K562 (cell line): ENCODE measurements around the gene CDH16. TPM values are rescaled to one million over a fixed set of nuclear protein-coding genes. Genes with fewer than 3 reads are reported as not detected.
A peak's percentile ranks its signal among the peaks of the same experiment; 100 is the strongest.

Experiments
- ATAC-seq: fragments of 200-7000 bp; cut with Tn5 transposase; 3 replicates; pipeline ENCODE4 v1.9.1; 2020; ENCODE audit warnings: moderate library complexity
- BruUV-seq: library from RNA; stranded (reverse); fragments of 400-500 nt; replicated peaks from 2 replicates; lab custom pipeline; 2021; lab: Mats Ljungman, UMichigan
- CTCF ChIA-PET: fragments of 300-600 bp; formaldehyde crosslinking; extraction: SDS; loops from one replicate; lab custom pipeline; 2021; ENCODE audit warnings: low intra/inter-chr PET ratio; lab: Yijun Ruan, JAX
- POLR2A ChIA-PET: fragments of 300-600, 350-650 bp; sonication (Branson Sonifier 250); formaldehyde crosslinking; extraction: SDS; loops from one replicate; lab custom pipeline; 2021; ENCODE audit warnings: antibody characterized with exemption, inconsistent platforms; lab: Yijun Ruan, JAX
- DNase-seq, 4 experiments: peaks; one replicate each; pipeline versions ENCODE4 v3.0.0 to v3.0.0-alpha.2; 2011 to 2018; ENCODE audit warnings: low spot score in 3 of 4, mixed read lengths in 3 of 4; ENCODE audit errors: extremely low read depth in 1 of 4
- FAIRE-seq: peaks from 2 replicates; lab custom pipeline; 2011; peaks lifted over from hg19 to GRCh38; lab: Jason Lieb, UNC
- H2AFZ ChIP-seq: 2 replicates; pipeline ENCODE4 v1.6.0; 2011; ENCODE audit warnings: low read depth, low read length, control low read depth, inconsistent platforms
- H3K27ac ChIP-seq: fragments of 200-600 bp; 3 replicates; pipeline ENCODE4 v1.8.0; 2011; ENCODE audit warnings: low read depth, mild to moderate bottlenecking, control low read depth, inconsistent platforms, low read length, moderate library complexity, mixed read lengths; ENCODE audit errors: extremely low read depth
- H3K27me3 ChIP-seq, 2 experiments: fragments of 300-600 bp in 1 of 2; 2 replicates in 1 of 2; 3 replicates in 1 of 2; pipeline versions ENCODE4 v1.6.0 to v1.8.0; 2011; ENCODE audit warnings: inconsistent platforms in 2 of 2, low read length in 2 of 2, mild to moderate bottlenecking in 1 of 2, mixed read lengths in 1 of 2, moderate library complexity in 1 of 2; ENCODE audit not compliant: control insufficient read depth in 2 of 2, insufficient read depth in 2 of 2
- H3K36me3 ChIP-seq: fragments of 300-600 bp; 3 replicates; pipeline ENCODE4 v1.8.0; 2011; ENCODE audit warnings: mild to moderate bottlenecking, low read length, inconsistent platforms; ENCODE audit not compliant: control insufficient read depth, insufficient read depth
- H3K4me1 ChIP-seq, 2 experiments: fragments of 200-600 bp in 1 of 2; replicated peaks in 1 of 2; 2 replicates in 1 of 2; 3 replicates in 1 of 2; pipeline versions ENCODE4 v1.5.1 to v1.8.0; 2011; ENCODE audit warnings: inconsistent platforms in 2 of 2, low read length in 2 of 2, mild to moderate bottlenecking in 1 of 2, mixed read lengths in 1 of 2, moderate library complexity in 1 of 2; ENCODE audit not compliant: control insufficient read depth in 2 of 2, insufficient read depth in 2 of 2
- H3K4me2 ChIP-seq: 2 replicates; pipeline ENCODE4 v1.6.1; 2011; ENCODE audit warnings: low read length, control low read depth, inconsistent platforms, mixed read lengths; ENCODE audit not compliant: insufficient read depth
- H3K4me3 ChIP-seq: fragments of 200-600 bp; sonication (generic), shearing (Covaris generic); 2 replicates; pipeline ENCODE4 v1.5.1; 2016; ENCODE audit warnings: control low read depth, inconsistent platforms
- H3K79me2 ChIP-seq: fragments of 200-600 bp; 3 replicates; pipeline ENCODE4 v1.8.0; 2011; ENCODE audit warnings: low read length, inconsistent platforms; ENCODE audit not compliant: control insufficient read depth, insufficient read depth
- H3K9ac ChIP-seq, 2 experiments: 2 replicates each; pipeline versions ENCODE4 v1.6.0 to v1.6.1; 2011; ENCODE audit warnings: low read depth in 2 of 2, low read length in 2 of 2, control low read depth in 1 of 2, inconsistent platforms in 1 of 2, mild to moderate bottlenecking in 1 of 2, mixed read lengths in 1 of 2; ENCODE audit not compliant: insufficient read depth in 1 of 2
- H3K9me1 ChIP-seq: one replicate; pipeline ENCODE4 v1.6.0; 2011; ENCODE audit warnings: inconsistent platforms, mild to moderate bottlenecking, low read length, moderate library complexity; ENCODE audit not compliant: control insufficient read depth, insufficient read depth
- H3K9me3 ChIP-seq: replicated peaks from 2 replicates; pipeline ENCODE4 v1.5.1; 2011; ENCODE audit warnings: low read depth, low read length, inconsistent platforms; ENCODE audit not compliant: control insufficient read depth, insufficient read depth
- H4K20me1 ChIP-seq: replicated peaks from 2 replicates; pipeline ENCODE4 v1.6.1; 2011; ENCODE audit warnings: low read length, inconsistent platforms, mixed read lengths; ENCODE audit not compliant: control insufficient read depth, insufficient read depth
- ADNP ChIP-seq: fragments of 200-800 bp; sonication (Bioruptor generic); IDR thresholded peaks from 2 replicates; pipeline ENCODE4 v1.6.1; 2016; ENCODE audit warnings: missing genetic modification characterization, missing compliant biosample characterization
- BCOR ChIP-seq: fragments of 450-650 bp; IDR thresholded peaks from 2 replicates; pipeline ENCODE4 v1.6.1; 2016
- DACH1 ChIP-seq: fragments of 450-650 bp; IDR thresholded peaks from 2 replicates; pipeline ENCODE4 v1.6.1; 2018; ENCODE audit not compliant: partially characterized antibody
- ESRRA ChIP-seq: fragments of 450-650 bp; IDR thresholded peaks from 2 replicates; pipeline ENCODE4 v1.6.1; 2014; ENCODE audit warnings: low read depth, mild to moderate bottlenecking, moderate library complexity, borderline replicate concordance
- FOSL1 ChIP-seq: fragments of 200-800 bp; sonication (Bioruptor generic); conservative IDR thresholded peaks from 2 replicates; pipeline ENCODE4 v1.6.1; 2016; ENCODE audit warnings: missing genetic modification characterization, missing compliant biosample characterization
- FOXA1 ChIP-seq: fragments of 450-650 bp; IDR thresholded peaks from 2 replicates; pipeline ENCODE4 v1.6.1; 2016; ENCODE audit warnings: mild to moderate bottlenecking, borderline replicate concordance
- KDM1A ChIP-seq, 2 experiments: fragments of 450-650 bp; IDR thresholded peaks; 2 replicates each; pipeline ENCODE4 v1.6.1; 2016; ENCODE audit warnings: mild to moderate bottlenecking in 2 of 2
- MYNN ChIP-seq, 2 experiments: sonication (generic); formaldehyde crosslinking in 1 of 2; IDR thresholded peaks; 2 replicates each; pipeline versions ENCODE4 v1.5.0 to v1.6.1; 2016 to 2020; ENCODE audit warnings: antibody characterized with exemption in 1 of 2, missing genetic modification reagents in 1 of 2
- NFIC ChIP-seq: fragments of 450-650 bp; IDR thresholded peaks from 2 replicates; pipeline ENCODE4 v1.6.1; 2017; ENCODE audit warnings: mild to moderate bottlenecking, inconsistent platforms
- OTX1 ChIP-seq: fragments of 450-650 bp; formaldehyde crosslinking; IDR thresholded peaks from 2 replicates; pipeline ENCODE4 v1.4.0; 2022; ENCODE audit warnings: mild to moderate bottlenecking
- PCBP2 ChIP-seq: fragments of 200-400 bp; formaldehyde crosslinking; IDR thresholded peaks from 2 replicates; pipeline ENCODE4 v1.6.1; 2018; ENCODE audit warnings: low read length, low read depth, mild to moderate bottlenecking, moderate library complexity; ENCODE audit not compliant: poor library complexity, severe bottlenecking
- POLR2A ChIP-seq: fragments of 450-650 bp; conservative IDR thresholded peaks from 2 replicates; pipeline ENCODE4 v1.6.1; 2016
- RBM25 ChIP-seq: fragments of 200-400 bp; formaldehyde crosslinking; IDR thresholded peaks from 2 replicates; pipeline ENCODE4 v1.6.1; 2018; ENCODE audit warnings: low read length, low read depth, moderate library complexity; ENCODE audit not compliant: severe bottlenecking
- SFPQ ChIP-seq: fragments of 200-400 bp; formaldehyde crosslinking; IDR thresholded peaks from 2 replicates; pipeline ENCODE4 v1.6.1; 2017; ENCODE audit warnings: mild to moderate bottlenecking, low read depth, low read length, moderate library complexity
- ZNF124 ChIP-seq: sonication (generic); formaldehyde crosslinking; IDR thresholded peaks from 2 replicates; pipeline ENCODE4 v1.8.1; 2022; ENCODE audit warnings: missing genetic modification reagents
- WGBS: fragments of 100-300 bp; shearing (Covaris generic); methylation state at CpG from one replicate; pipeline ENCODE4 v1.1.6; 2016; ENCODE audit warnings: low coverage, mixed read lengths; ENCODE audit not compliant: insufficient coverage; ENCODE audit errors: missing lambda C conversion rate; 5-methylcytosine and 5-hydroxymethylcytosine counted together
- in situ Hi-C: fragments of 300-500 bp; cut with MboI; formaldehyde crosslinking; loops from 4 replicates; pipeline ENCODE4 v1.15.0; 2018; ENCODE audit warnings: inconsistent platforms, mixed read lengths
- intact Hi-C: fragments of 100-400 bp; cut with micrococcal nuclease; formaldehyde crosslinking; loops from 2 replicates; pipeline ENCODE4 v1.14.2; 2022
- polyA plus RNA-seq, 8 experiments: library from polyadenylated mRNA; depleted of rRNA in 4 of 8; stranded (reverse) in 5 of 8; unstranded in 3 of 8; fragments of >200 nt; fragmentation: Nextera tagmentation in 2 of 8; fragmentation: Illumina TruSeq in 1 of 8; extraction: Ambion mirVana in 2 of 8; extraction: Trizol in 1 of 8; gene quantifications; 2 replicates each; pipeline versions ENCODE4 v1.2.1 to v1.2.3, GENCODE V29; 2011 to 2014; ENCODE audit warnings: inconsistent platforms in 1 of 8, missing spikeins in 1 of 8
- total RNA-seq, 7 experiments: library from RNA; depleted of rRNA in 6 of 7; stranded (reverse); fragments of >200 nt in 6 of 7; fragmentation: Illumina TruSeq in 2 of 7; extraction: Trizol in 2 of 7; gene quantifications; 2 replicates each; pipeline versions ENCODE4 v1.2.1 to v1.2.3, GENCODE V29; 2011 to 2021; ENCODE audit warnings: low replicate concordance in 1 of 7
- TF ChIP-seq, protein P1 (sequence below): fragments of 250-450 bp; sonication (Bioruptor Pico); IDR thresholded peaks from 2 replicates; pipeline ENCODE4 v1.5.0; 2021; ENCODE audit warnings: mild to moderate bottlenecking, borderline replicate concordance

Gene CDH16
- total and polyA plus RNA-seq, 9 of the 15 experiments (the other 6 are each of a cell fraction or from before 2014, with no cell fraction given): not detected

GRCh38 chr16:66908762-66909559 lies 9.7 kb downstream of the CDH16 start:
- Histone ChIP-seq H4K20me1 (no peaks in the 10 kb centered on the region), H3K4me2 (no peak overlapping the region), H3K9me1 (no peaks in the 10 kb centered on the region), H3K4me3 (no peak overlapping the region), H3K9ac (no peak overlapping the region), H3K36me3 (no peaks in the 10 kb centered on the region), H2AFZ (no peak overlapping the region), H3K4me1 (peaks cover 13 to 29% of the 10 kb centered on the region in 2 experiments; a peak in 4 of 5 replicates), H3K27ac (no peak overlapping the region), H3K27me3 (peaks cover 0 to 9% of the 10 kb centered on the region in 2 experiments; a peak in 2 of 5 replicates), H3K79me2 (no peaks in the 10 kb centered on the region), H3K9me3 (no peaks in the 10 kb centered on the region)
- 50% methylated on average over 9 of the region's 14 CpGs for WGBS
- intact Hi-C loops (no loop called here), in situ Hi-C loops (no loop called here)
- BruUV-seq: no TSS peak
- ChIA-PET POLR2A (interaction anchor here (0.9 to 2.4 kb wide), 2 partner anchors 19 to 59 kb away, joined by 3 to 10 read pairs; no protein-coding TSS in a partner anchor), CTCF (no interaction called here)
- TF ChIP-seq FOXA1 (no peak), PCBP2 (no peak), RBM25 (peak; percentile 83), POLR2A (no peak), BCOR (peak; percentile 78), DACH1 (no peak), KDM1A (IDR thresholded peaks at IDR 0.05) (peak; percentile 68 to 71), ESRRA (peak; percentile 85), MYNN (IDR thresholded peaks at IDR 0.05) (no peak), MYNN (CRISPR knock-in tag; IDR thresholded peaks at IDR 0.05) (no peak), ADNP (tag) (peak; percentile 65), NFIC (no peak), OTX1 (CRISPR knock-in tag) (no peak), FOSL1 (tag) (no peak), ZNF124 (CRISPR knock-in tag) (no peak), SFPQ (no peak)
- TF ChIP-seq, protein P1, sequence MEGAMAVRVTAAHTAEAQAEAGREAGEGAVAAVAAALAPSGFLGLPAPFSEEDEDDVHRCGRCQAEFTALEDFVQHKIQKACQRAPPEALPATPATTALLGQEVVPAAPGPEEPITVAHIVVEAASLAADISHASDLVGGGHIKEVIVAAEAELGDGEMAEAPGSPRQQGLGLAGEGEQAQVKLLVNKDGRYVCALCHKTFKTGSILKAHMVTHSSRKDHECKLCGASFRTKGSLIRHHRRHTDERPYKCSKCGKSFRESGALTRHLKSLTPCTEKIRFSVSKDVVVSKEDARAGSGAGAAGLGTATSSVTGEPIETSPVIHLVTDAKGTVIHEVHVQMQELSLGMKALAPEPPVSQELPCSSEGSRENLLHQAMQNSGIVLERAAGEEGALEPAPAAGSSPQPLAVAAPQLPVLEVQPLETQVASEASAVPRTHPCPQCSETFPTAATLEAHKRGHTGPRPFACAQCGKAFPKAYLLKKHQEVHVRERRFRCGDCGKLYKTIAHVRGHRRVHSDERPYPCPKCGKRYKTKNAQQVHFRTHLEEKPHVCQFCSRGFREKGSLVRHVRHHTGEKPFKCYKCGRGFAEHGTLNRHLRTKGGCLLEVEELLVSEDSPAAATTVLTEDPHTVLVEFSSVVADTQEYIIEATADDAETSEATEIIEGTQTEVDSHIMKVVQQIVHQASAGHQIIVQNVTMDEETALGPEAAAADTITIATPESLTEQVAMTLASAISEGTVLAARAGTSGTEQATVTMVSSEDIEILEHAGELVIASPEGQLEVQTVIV (CRISPR knock-in tag): no peak
- no peak for ATAC-seq
- no peak for DNase-seq
- FAIRE-seq: no peak
